HG02759 (cell line): ENCODE measurements around the gene SLC38A6.
A peak's percentile ranks its signal among the peaks of the same experiment; 100 is the strongest.
"Not testable (repeated sequence)": the region's sequence is repeated elsewhere in the genome, so short reads cannot be mapped to it uniquely, and the experiment has no call there.

ENCODE experiments used
- ATAC-seq: cut with Tn5 transposase; IDR thresholded peaks from one replicate; pipeline ENCODE4 v1.9.1; 2021; ENCODE audit warnings: mild to moderate bottlenecking, moderate library complexity; ENCODE audit not compliant: unreplicated experiment

Gene SLC38A6

GRCh38 chr14:61048640-61049039 is 67.6 kb downstream of the SLC38A6 start:
- no peak for ATAC-seq

DNA sequence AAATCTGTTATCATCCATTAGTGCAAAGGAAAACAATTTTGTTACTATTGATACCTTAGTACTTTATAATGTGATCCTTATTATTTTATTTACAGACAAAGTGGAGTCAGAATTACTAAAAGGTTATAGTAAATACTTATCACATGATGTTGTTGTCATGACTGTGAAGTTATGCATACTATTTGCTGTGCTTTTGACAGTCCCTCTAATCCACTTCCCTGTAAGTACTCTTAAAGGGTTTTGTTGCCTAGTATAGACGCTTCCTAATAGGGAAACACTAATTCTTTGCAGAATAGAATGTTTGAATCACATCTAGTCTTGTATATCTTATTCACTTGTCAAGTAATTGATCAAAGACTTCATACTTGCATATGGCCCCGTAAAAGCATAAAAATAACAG is 69.4 kb downstream of the SLC38A6 start:
- no peak for ATAC-seq

DNA sequence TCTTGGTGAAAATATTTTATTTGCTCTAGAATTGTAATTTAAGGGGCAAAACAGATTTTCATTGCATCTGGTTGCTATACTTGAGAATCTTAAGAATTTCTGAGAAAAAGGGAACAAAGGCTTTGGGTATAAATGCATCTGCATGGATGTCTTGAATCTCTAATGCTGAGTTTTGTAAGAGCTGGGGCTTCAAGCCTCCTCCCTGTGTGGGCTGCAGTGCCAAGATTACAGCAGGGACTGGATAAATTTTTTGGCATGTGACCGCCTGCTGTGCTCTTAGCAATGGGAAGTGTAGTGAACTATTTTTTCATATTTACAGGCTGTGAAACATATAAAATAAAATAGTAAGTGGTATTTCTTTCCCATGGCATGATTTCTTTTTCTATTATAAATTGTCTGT is 70.0 kb downstream of the SLC38A6 start:
- no peak for ATAC-seq

DNA sequence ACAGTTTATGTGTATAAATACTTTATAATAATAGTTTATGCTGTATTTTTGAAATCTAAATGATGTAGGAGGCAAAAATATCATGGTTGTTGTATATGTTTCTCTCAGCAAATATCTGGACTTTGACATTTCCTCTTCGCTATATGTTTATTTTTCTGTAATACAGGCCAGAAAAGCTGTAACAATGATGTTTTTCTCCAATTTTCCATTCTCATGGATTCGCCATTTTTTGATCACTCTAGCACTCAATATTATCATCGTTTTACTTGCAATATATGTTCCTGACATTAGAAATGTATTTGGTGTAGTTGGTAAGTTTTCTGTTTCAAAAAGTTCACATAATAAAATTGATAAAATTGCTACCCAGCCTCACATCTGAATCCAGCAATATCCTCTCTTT is 70.6 kb downstream of the SLC38A6 start:
- no peak for ATAC-seq

DNA sequence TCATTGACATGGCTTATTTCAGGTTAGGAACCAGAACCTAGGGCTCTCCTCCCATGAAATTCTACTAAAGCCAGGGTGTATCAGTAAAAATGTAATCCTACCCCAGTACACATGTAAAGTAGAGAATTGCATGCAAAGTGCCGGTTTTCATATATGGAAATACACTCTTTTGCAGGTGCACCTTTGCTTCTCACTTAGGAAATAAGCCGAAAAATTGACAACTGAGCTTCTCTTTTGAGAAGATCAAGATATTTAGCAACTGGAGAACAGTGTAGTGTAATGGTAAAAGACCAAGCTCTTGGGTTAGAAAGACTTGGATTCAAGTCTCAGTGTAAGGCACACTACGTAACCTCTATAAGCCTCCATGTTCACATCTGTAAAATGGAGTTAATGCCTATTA is 82.4 kb downstream of the SLC38A6 start:
- no peak for ATAC-seq

- no peak for ATAC-seq
Observed at GRCh38 chr14:61064210-61064609, 83.2 kb downstream of the SLC38A6 start.

DNA sequence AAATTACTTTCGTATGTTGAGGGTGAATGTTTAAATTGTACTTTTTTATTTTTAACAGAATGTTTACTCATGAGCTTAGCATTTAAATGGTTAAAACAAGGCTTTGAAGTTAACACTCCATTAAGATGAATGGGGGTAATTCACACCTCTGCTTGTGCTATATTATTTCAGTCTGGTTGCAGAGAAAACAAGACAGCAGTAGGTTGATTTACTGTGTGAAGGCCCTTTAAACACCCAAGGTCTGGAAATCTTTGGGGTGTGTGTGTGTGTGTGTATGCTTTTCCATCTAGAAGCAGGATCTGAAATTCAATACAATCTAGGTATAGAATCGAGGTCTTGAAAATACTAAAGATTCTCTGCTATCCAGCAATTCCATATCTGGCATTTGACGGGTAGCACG is 83.8 kb downstream of the SLC38A6 start:
- no peak for ATAC-seq

GRCh38 chr14:61065656-61066055 is 84.6 kb downstream of the SLC38A6 start:
- no peak for ATAC-seq

DNA sequence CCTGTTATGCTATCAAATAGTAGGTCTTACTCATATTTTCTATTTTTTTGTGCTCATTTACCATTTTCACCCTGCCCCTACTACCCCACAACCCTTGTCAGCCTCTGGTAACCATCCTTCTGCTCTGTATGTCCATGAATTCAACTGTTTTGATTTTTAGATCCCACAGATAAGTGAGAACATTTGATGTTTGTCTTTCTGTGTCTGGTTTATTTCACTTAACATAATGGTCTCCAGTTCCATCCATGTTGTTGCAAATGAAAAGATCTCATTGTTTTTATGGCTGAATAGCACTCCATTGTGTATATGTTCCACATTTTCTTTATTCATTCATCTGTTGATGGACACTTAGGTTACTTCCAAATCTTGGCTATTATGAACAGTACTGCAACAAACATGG is 91.4 kb downstream of the SLC38A6 start:
- ATAC-seq = not testable (repeated sequence)

DNA sequence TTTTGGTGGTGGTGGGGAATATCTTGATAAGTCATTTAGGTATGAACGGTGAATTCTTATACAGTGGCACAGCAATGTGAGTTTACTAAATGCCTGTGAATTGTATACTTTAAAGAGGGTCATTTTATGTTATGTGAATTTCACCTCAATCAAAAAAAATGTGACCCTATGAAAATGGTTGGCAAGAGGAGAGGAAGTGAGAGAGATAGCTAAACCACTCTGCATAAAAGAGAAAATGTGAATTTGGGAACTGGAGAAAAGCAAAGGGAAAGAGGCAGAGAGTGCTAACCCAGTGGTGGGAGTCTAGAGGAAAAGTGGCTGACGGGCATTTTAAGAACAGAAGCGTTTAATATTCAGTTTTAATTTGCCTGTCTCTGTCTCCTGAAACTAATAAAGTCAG is 93.8 kb downstream of the SLC38A6 start:
- ATAC-seq = no peak

DNA sequence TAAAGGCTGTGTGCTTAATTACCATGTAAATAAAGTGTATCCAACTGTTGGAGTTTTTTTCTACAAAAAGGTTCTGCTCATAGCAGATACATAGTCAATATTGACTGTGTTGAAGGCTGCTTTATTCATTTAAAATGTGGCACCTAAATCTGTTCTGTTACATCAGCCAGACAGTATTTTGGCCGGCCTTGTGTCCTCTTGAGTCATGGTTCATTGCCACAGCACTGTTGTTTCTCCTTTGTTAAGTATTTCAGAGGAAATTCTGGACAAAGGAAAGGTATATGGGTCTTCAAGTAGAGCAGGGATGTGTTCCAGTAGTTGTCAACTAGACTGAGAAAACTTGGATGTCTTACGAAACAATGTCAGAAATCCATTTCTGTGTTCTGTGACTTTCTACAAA is 95.5 kb downstream of the SLC38A6 start:
- no peak for ATAC-seq

DNA sequence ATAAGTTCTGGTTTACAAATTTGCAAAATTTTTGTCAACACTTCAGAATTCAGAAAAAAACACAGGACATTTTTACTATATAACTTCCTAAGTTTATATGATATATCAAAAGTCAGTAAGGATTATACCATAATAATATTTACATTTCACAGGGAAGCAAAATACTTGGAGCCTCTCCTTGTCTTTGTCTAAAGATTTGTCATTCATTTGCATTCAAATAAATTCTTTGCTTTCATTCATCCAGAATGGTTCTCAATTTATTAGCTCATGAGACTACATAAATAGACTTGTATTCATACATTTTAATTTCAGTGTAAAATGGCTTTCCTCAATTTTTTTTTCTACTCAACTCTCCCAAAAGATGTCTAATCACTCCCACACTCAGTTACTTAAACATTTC is 96.4 kb downstream of the SLC38A6 start:
- no peak for ATAC-seq

DNA sequence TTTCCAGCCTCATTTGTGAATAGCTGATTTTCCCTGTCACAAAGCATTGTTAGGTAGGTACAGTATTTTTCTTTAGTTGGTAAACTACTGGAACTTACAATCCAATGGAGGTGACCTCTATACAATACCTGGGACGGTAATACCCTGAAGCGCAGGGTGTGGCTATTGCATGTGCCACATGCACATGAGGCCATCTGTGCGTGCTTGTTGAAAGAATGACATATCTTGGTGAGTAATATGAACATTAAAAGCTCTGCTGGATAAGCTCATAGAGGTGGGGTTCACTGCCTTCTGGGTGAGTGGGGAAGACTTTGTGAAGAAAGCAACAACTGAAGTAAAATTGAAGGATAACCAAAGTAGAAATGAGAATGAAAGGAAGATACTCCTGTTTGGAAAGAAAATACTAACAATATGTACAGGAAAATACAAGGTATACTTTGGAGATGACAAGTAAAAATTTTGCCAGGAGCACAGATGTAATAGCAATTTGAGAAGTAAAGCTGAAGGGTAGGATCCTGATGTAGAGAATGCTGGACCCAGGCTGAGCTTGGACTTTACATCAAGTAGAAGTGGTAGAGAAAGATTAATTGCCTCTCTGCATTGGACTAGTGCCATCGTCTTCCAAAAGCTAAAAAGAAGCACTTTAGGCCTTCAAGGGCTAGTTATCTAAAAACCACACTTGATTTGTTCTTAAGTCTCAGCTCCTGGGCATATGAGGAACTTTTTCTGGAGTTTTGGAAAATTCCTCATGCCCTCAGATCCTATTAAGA is 97.1 kb downstream of the SLC38A6 start:
- no peak for ATAC-seq

DNA sequence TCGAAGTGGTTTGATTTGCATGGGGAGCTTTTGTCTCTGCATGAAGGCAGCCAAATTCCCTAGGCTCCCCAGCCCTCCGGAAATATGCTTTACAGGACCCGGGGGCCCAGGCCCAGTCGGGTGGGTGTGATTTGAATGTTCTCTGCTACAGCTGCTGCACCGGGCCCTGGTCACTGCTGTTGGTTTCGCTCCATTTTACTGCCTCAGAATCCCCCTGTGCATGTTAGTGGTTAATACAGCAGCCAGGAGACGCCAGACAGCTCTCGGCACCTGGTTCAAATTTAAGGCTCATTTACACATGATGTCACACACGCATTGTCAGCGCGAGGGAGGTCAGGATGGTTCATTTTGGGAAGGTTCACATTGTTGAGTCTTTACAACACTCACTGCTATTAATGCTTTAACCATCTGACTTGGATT is 99.6 kb downstream of the SLC38A6 start:
- peak; percentile 73 for ATAC-seq

GRCh38 chr14:61088081-61088480 is 107.0 kb downstream of the SLC38A6 start:
- ATAC-seq = no peak

DNA sequence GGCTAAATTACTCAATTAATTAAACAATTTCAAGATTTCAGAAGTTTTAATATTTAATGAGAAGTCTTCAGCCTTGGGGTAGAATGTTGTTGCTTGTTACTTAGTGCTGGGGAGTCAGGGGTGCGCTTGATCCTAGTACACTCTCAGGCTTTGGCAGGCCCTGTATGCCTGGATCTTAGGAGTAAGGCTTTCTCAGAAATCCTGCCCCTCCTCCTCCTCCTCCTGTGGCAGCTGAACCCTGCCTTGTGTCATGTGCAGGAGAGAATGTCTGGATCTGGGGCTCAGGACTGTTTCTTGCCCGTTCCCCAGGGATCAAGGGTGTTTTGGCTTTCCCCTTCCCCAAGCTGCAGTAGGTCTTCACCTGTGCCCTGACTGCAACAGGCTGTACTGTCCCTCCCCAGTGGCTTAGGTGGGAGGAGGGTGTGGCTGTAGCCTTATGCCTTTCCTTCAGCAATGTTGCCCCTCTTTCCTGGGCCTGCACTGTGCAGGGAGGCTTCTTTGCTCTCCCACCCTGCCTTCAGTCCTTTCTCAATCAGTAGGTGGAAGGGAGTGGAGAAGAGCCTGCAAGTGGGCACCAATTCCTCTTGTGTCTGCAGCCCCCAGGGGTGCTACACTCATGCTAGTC is 108.2 kb downstream of the SLC38A6 start:
- no peak for ATAC-seq

GRCh38 chr14:61090432-61091216 is 109.6 kb downstream of the SLC38A6 start:
- ATAC-seq = no peak

- ATAC-seq = no peak
Observed at GRCh38 chr14:61091657-61092273, 110.7 kb downstream of the SLC38A6 start.

DNA sequence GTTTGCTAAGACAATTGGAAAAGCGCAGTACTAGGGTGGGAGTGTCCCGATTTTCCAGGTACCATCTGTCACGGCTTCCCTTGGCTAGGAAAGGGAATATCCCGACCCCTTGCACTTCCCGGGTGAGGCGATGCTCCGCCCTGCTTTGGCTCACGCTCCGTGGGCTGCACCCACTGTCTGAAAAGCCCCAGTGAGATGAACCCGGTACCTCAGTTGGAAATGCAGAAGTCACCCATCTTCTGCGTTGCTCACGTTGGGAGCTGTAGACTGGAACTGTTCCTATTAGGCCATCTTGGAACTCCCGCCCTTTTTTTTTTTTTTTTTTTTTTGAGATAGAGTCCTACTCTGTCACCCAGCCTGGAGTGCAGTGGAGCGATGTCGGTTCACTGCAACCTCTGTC is 117.1 kb downstream of the SLC38A6 start:
- ATAC-seq = not testable (repeated sequence)

DNA sequence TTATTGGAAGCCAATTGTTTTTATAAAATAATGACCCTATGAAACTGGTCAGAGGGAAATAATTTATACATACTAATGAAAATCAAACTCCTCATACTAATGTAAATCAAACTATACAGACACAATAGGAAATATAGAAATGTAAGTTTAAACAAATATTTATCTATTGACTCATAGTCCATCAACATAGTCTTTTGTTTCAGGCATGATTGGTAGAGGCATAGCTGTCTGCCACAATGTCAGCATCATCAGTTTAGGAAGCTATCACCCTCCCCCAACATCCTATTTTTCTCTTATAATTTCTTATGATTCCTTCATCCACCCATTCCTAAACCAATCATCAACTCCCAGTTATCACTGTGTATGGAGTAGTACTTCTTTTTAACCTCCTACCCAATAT is 117.7 kb downstream of the SLC38A6 start:
- no peak for ATAC-seq

GRCh38 chr14:61099216-61099835 is 118.3 kb downstream of the SLC38A6 start:
- ATAC-seq = no peak
